Measurements from ENCODE around the gene SHB. TPM values are rescaled to one million over a fixed set of nuclear protein-coding genes. Genes with fewer than 3 reads are reported as not detected.
"Not testable (repeated sequence)": the region's sequence is repeated elsewhere in the genome, so short reads cannot be mapped to it uniquely, and the experiment has no call there.

Gene SHB
- total RNA-seq, 1 donor from 2014 or later = 22.5 TPM

GRCh38 chr9:38051780-38052546 lies 17.1 kb downstream of the SHB start:
- DNase-seq (ENCODE audit: low spot score, unreplicated experiment) = no peak
- no peaks in the 10 kb centered on the region for H3K9me3 Mint-ChIP-seq (ENCODE audit: low read depth)
- H3K4me1 Mint-ChIP-seq (ENCODE audit: low read depth) = peaks cover 48% of the 10 kb centered on the region
- H3K36me3 Mint-ChIP-seq (ENCODE audit: insufficient read depth) = peaks cover 4% of the 10 kb centered on the region
- H3K27ac Mint-ChIP-seq = peak overlapping the region; percentile 26
- H3K4me3 Mint-ChIP-seq (ENCODE audit: low read depth) = no peak overlapping the region
- H3K27me3 Mint-ChIP-seq = no peaks in the 10 kb centered on the region
- no peak for TF ChIP-seq CTCF (IDR thresholded peaks at IDR 0.05; ENCODE audit: unreplicated experiment)

GRCh38 chr9:38048316-38048969 lies 20.6 kb downstream of the SHB start:
- TF ChIP-seq CTCF (IDR thresholded peaks at IDR 0.05; ENCODE audit: unreplicated experiment) = no peak
- H3K27ac Mint-ChIP-seq = peak overlapping the region; percentile 97
- no peaks in the 10 kb centered on the region for H3K27me3 Mint-ChIP-seq
- H3K36me3 Mint-ChIP-seq (ENCODE audit: insufficient read depth) = peaks cover 5% of the 10 kb centered on the region
- H3K9me3 Mint-ChIP-seq (ENCODE audit: low read depth) = no peaks in the 10 kb centered on the region
- no peak overlapping the region for H3K4me3 Mint-ChIP-seq (ENCODE audit: low read depth)
- H3K4me1 Mint-ChIP-seq (ENCODE audit: low read depth) = peaks cover 57% of the 10 kb centered on the region
- no peak for DNase-seq (ENCODE audit: low spot score, unreplicated experiment)

GRCh38 chr9:38047301-38048251 lies 21.5 kb downstream of the SHB start:
- H3K4me1 Mint-ChIP-seq (ENCODE audit: low read depth) = peaks cover 57% of the 10 kb centered on the region
- H3K9me3 Mint-ChIP-seq (ENCODE audit: low read depth) = no peaks in the 10 kb centered on the region

GRCh38 chr9:38046661-38047300 lies 22.2 kb downstream of the SHB start:
- TF ChIP-seq CTCF (IDR thresholded peaks at IDR 0.05; ENCODE audit: unreplicated experiment) = no peak
- DNase-seq (ENCODE audit: low spot score, unreplicated experiment) = no peak
- peak overlapping the region; percentile 60 for H3K4me3 Mint-ChIP-seq (ENCODE audit: low read depth)
- peaks cover 51% of the 10 kb centered on the region for H3K4me1 Mint-ChIP-seq (ENCODE audit: low read depth)
- peak overlapping the region; percentile 97 for H3K27ac Mint-ChIP-seq
- peaks cover 5% of the 10 kb centered on the region for H3K36me3 Mint-ChIP-seq (ENCODE audit: insufficient read depth)
- H3K27me3 Mint-ChIP-seq = no peaks in the 10 kb centered on the region
- no peaks in the 10 kb centered on the region for H3K9me3 Mint-ChIP-seq (ENCODE audit: low read depth)

More at GRCh38 chr9:38047301-38048251, 21.5 kb downstream of the SHB start:
- H3K36me3 Mint-ChIP-seq (ENCODE audit: insufficient read depth) = peaks cover 5% of the 10 kb centered on the region
- H3K27ac Mint-ChIP-seq = peak overlapping the region; percentile 97
- no peak for DNase-seq (ENCODE audit: low spot score, unreplicated experiment)
- H3K27me3 Mint-ChIP-seq = no peaks in the 10 kb centered on the region
- H3K4me3 Mint-ChIP-seq (ENCODE audit: low read depth) = peak overlapping the region; percentile 60
- no peak for TF ChIP-seq CTCF (IDR thresholded peaks at IDR 0.05; ENCODE audit: unreplicated experiment)

- not testable (repeated sequence) for H3K9me3 Mint-ChIP-seq (ENCODE audit: low read depth); DNase-seq (ENCODE audit: low spot score, unreplicated experiment); H3K4me3 Mint-ChIP-seq (ENCODE audit: low read depth); H3K36me3 Mint-ChIP-seq (ENCODE audit: insufficient read depth); H3K27me3 Mint-ChIP-seq
- peak overlapping the region; percentile 97 for H3K27ac Mint-ChIP-seq
- peaks cover 50% of the 10 kb centered on the region for H3K4me1 Mint-ChIP-seq (ENCODE audit: low read depth)
Measured at GRCh38 chr9:38045939-38046338, 23.1 kb downstream of the SHB start.
